Karpas-422 (cell line): ENCODE data around the gene RASD2. TPM values are rescaled to one million over a fixed set of nuclear protein-coding genes. Genes with fewer than 3 reads are reported as not detected.
A peak's percentile ranks its signal among the peaks of the same experiment; 100 is the strongest.

Experiments used
- DNase-seq: peaks from one replicate; pipeline ENCODE4 v3.0.0-alpha.2; 2015
- H2AFZ ChIP-seq: fragments of 200-600 bp; sonication (generic); 2 replicates; pipeline ENCODE4 v1.6.1; 2014; ENCODE audit warnings: antibody characterized with exemption, low read length, mixed read lengths
- H3K27ac ChIP-seq: fragments of 200-600 bp; sonication (generic); 2 replicates; pipeline ENCODE4 v1.5.1; 2014; ENCODE audit warnings: mild to moderate bottlenecking, low read length, moderate library complexity
- H3K27me3 ChIP-seq: fragments of 200-600 bp; sonication (generic); 2 replicates; pipeline ENCODE4 v1.6.1; 2014; ENCODE audit warnings: low read length, mixed read lengths
- H3K36me3 ChIP-seq: fragments of 200-600 bp; sonication (generic); 2 replicates; pipeline ENCODE4 v1.6.1; 2014; ENCODE audit warnings: low read length, mixed read lengths; ENCODE audit not compliant: insufficient read depth
- H3K4me1 ChIP-seq: fragments of 200-600 bp; sonication (generic); 2 replicates; pipeline ENCODE4 v1.6.1; 2014; ENCODE audit warnings: mild to moderate bottlenecking, low read length, mixed read lengths
- H3K4me2 ChIP-seq: fragments of 200-600 bp; sonication (generic); 2 replicates; pipeline ENCODE4 v1.6.1; 2014; ENCODE audit warnings: low read length, low read depth, mild to moderate bottlenecking; ENCODE audit not compliant: poor library complexity, severe bottlenecking
- H3K4me3 ChIP-seq: fragments of 200-600 bp; sonication (generic); 2 replicates; pipeline ENCODE4 v1.5.1; 2014; ENCODE audit warnings: mild to moderate bottlenecking, antibody characterized with exemption, low read length, mixed read lengths
- H3K79me2 ChIP-seq: fragments of 200-600 bp; sonication (generic); 2 replicates; pipeline ENCODE4 v1.6.1; 2014; ENCODE audit warnings: mild to moderate bottlenecking, low read length, mixed read lengths
- H3K9ac ChIP-seq: fragments of 200-600 bp; sonication (generic); 2 replicates; pipeline ENCODE4 v1.6.0; 2014; ENCODE audit warnings: low read length
- H3K9me2 ChIP-seq: fragments of 200-600 bp; sonication (generic), shearing (Covaris generic); replicated peaks from 2 replicates; pipeline ENCODE4 v1.6.0; 2014; ENCODE audit warnings: mild to moderate bottlenecking, low read length, moderate library complexity; ENCODE audit not compliant: insufficient read depth
- H3K9me3 ChIP-seq: fragments of 300-700, 200-600 bp; sonication (generic); 2 replicates; pipeline ENCODE4 v1.6.1; 2014; ENCODE audit warnings: low read length, mixed read lengths
- H4K20me1 ChIP-seq: fragments of 200-600 bp; sonication (generic); 2 replicates; pipeline ENCODE4 v1.6.1; 2014; ENCODE audit warnings: mild to moderate bottlenecking, antibody characterized with exemption, low read length, low read depth; ENCODE audit not compliant: insufficient read depth
- total RNA-seq: library from RNA; depleted of rRNA; stranded (reverse); fragments of >200 nt; shearing (Covaris generic); gene quantifications from 2 replicates; pipeline ENCODE4 v1.2.3, GENCODE V29; 2014; ENCODE audit warnings: low replicate concordance

RASD2 gene
- total RNA-seq, 1 experiment from 2014 or later = not detected

DNA sequence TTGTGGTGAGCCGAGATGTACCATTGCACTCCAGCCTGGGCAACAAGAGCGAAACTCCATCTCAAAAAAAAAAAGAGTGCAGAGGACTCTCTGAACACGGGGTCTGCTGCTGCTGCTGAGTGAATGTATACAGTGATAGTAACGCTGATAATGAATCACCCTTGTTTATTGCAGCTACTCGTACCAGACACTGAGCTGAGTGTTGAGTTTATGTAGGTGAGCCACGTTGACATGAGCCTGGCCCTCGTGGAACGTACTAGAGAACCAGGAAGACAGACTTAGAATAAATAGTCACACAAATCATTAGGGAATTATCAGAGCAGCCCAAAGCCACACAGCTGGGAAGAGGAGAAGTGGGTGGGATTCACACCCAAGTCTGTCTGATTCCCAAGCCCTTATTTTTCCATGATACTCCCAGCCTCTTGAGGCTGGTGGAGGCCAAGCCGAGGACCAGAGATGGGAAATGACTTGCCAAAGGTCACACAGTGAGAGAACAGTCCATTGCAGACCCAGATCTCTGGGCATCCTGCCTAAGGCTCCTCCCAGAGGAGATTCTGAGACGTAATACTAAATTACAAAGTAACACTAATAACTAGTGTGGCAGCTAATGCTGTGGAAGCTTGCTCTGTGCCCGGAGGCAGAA lies 41.7 kb downstream of the RASD2 start:
- no peaks in the 10 kb centered on the region for H3K36me3 ChIP-seq
- H3K9me2 ChIP-seq = no peaks in the 10 kb centered on the region
- H3K9me3 ChIP-seq = no peaks in the 10 kb centered on the region
- H3K27me3 ChIP-seq = no peaks in the 10 kb centered on the region
- H3K79me2 ChIP-seq = no peaks in the 10 kb centered on the region
- no peak overlapping the region for H3K4me3 ChIP-seq
- no peak overlapping the region for H3K4me2 ChIP-seq
- H3K4me1 ChIP-seq = no peaks in the 10 kb centered on the region
- H3K9ac ChIP-seq = no peak overlapping the region
- no peaks in the 10 kb centered on the region for H4K20me1 ChIP-seq
- H3K27ac ChIP-seq = no peak overlapping the region
- H2AFZ ChIP-seq = no peak overlapping the region
- no peak for DNase-seq

DNA sequence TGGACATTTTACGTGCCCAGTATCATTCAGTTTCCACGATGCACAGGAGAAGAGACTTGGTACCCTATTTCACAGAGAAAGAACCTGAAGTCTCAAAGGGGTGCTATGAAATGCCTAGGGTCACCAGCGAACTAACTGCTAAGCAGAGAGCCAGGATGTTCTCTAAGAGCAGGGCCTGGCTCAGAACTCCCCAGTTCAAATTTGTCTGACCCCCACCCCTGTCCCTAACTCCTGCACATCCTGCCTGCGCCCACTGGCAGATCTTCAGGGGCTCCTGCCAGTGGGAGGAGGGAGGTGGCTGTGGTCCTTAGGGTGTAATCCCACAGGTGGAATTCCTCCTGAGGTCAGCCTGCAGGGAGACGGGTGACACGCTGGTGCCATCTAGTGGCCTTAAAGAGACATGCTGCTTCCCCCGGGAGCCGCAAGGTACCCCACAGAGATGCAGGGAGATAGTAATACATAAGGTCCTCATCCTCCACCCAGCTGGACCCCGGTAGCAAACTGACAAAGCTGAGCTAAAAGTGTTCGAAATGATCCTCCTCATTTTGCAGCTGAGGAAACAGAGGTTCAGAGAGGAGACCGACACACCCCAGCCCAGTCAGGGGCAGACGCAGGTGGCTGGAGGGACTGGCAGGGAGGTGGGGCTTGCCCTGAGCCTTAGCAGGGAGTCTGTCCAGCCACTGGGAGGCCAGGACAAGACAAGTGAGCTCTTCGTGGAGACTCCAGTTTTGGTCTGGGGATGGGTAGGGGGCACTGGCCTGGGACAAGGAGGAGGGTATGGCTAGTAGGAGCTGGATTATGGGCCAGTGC lies 42.4 kb downstream of the RASD2 start:
- Histone ChIP-seq H3K9ac (no peak overlapping the region), H3K4me1 (no peaks in the 10 kb centered on the region), H3K27ac (no peak overlapping the region), H3K9me2 (no peaks in the 10 kb centered on the region), H4K20me1 (no peaks in the 10 kb centered on the region), H2AFZ (no peak overlapping the region), H3K27me3 (no peaks in the 10 kb centered on the region), H3K4me2 (no peak overlapping the region), H3K9me3 (no peaks in the 10 kb centered on the region), H3K4me3 (no peak overlapping the region), H3K36me3 (no peaks in the 10 kb centered on the region), H3K79me2 (no peaks in the 10 kb centered on the region)
- peak; percentile 83 for DNase-seq

DNA sequence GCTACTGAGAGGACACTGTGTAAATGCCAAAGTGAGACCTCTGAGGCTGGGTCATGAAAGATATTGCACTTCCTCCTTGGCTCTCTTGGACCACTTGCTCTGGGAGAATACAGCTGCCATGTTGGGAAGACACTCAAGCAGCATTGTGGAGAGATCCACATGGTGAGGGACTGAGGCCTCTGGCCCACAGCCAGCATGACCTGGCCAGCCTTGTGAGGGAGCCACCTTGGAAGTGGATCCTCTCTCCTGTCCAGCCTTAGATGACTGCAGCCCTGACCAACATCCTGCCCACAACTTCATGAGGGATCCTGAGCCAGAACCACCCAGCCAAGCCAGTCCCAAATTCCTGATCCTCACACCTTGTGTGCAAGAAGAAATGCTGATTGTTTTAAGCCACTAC lies 46.1 kb downstream of the RASD2 start:
- H3K4me3 ChIP-seq = no peak overlapping the region
- H2AFZ ChIP-seq = no peak overlapping the region
- H3K36me3 ChIP-seq = no peaks in the 10 kb centered on the region
- no peaks in the 10 kb centered on the region for H3K79me2 ChIP-seq
- H3K9me2 ChIP-seq = no peaks in the 10 kb centered on the region
- no peak for DNase-seq
- H4K20me1 ChIP-seq = no peaks in the 10 kb centered on the region
- H3K9me3 ChIP-seq = no peaks in the 10 kb centered on the region
- no peaks in the 10 kb centered on the region for H3K4me1 ChIP-seq
- no peak overlapping the region for H3K4me2 ChIP-seq
- H3K27ac ChIP-seq = no peak overlapping the region
- no peak overlapping the region for H3K9ac ChIP-seq
- H3K27me3 ChIP-seq = no peaks in the 10 kb centered on the region

DNA sequence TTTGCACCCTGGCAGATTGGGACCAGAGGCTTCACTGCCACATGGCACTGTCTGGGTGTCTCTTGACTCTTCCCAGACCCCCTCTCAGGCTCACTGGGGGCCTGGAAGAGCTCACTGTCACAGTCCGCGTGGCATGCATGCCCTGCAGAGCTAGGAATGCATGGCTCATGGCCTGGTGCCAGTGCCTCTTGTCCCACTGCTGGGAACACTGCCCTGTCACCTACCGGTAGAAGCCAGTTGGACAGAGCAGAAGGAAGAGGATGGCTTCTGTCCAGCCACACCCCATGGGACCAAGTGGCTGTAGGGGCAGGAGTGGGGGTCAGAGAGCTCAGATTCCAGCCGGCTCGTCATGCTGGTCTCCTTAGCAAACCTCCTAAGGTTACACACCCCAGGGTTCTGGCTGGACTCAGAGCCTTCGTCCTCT lies 46.8 kb downstream of the RASD2 start:
- Histone ChIP-seq H3K9ac (no peak overlapping the region), H2AFZ (no peak overlapping the region), H3K4me2 (no peak overlapping the region)

DNA sequence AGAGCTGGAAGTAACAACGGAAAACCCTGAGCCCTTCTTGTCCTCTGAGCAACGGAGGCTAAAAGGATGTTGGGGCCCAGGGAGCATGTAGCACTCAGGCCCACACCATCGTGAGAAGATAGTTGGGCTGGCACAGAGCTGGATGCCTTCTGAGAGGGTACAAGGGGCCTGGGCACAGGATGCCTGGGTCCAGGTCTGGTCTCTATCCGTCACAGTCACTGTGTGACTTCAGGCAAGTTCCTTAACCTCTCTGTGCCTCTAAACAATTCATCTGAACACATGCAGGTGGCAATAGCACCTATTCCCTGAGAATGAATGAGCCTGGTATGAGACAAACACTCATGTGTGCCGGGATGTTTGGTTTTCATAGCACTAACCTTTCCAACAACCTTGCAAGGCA lies 47.3 kb downstream of the RASD2 start:
- Histone ChIP-seq H3K79me2 (no peaks in the 10 kb centered on the region), H3K9ac (no peak overlapping the region), H3K9me2 (no peaks in the 10 kb centered on the region), H3K4me1 (no peaks in the 10 kb centered on the region), H3K36me3 (no peaks in the 10 kb centered on the region), H4K20me1 (no peaks in the 10 kb centered on the region), H3K27ac (no peak overlapping the region), H3K9me3 (no peaks in the 10 kb centered on the region), H3K27me3 (no peaks in the 10 kb centered on the region), H2AFZ (no peak overlapping the region), H3K4me2 (no peak overlapping the region), H3K4me3 (no peak overlapping the region)
- DNase-seq = no peak

More for the DNA sequence above, 46.8 kb downstream of the RASD2 start:
- H3K4me3 ChIP-seq = no peak overlapping the region
- no peaks in the 10 kb centered on the region for H4K20me1 ChIP-seq
- H3K27ac ChIP-seq = no peak overlapping the region
- no peaks in the 10 kb centered on the region for H3K9me2 ChIP-seq
- no peak for DNase-seq
- no peaks in the 10 kb centered on the region for H3K4me1 ChIP-seq
- H3K9me3 ChIP-seq = no peaks in the 10 kb centered on the region
- no peaks in the 10 kb centered on the region for H3K36me3 ChIP-seq
- H3K27me3 ChIP-seq = no peaks in the 10 kb centered on the region
- H3K79me2 ChIP-seq = no peaks in the 10 kb centered on the region

DNA sequence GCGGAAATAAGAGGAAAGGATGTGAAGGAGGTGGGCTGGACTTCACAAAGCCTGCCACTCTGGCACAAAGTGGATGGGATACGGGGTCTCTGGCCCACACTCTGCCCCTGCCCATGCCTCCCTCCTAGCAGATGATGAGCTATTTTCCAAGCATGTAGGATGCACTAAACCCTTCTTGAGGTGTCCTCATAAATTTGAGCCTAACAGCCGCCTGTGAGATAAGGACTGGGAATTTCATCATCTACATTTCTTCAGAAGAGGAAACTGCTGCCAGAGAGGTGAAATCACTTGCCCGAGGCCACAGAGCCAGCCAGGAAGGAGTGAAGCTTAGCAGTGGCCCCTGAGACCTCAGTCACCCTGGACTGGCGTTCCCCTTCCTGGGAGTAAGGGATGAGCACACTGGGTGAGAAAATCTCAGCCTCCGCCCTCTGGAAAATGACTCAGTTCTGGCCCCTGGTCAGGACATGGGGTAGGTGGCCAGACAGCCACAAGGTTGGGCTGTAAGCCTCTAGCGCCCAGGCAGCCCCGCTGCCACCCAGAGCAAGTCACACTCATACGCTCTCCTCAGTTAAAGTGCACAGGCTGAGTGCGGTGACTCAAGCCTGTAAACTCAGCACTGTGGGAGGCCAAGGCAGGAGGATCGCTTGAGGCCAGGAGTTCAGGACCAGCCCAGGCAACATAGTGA lies 48.6 kb downstream of the RASD2 start:
- Histone ChIP-seq H3K4me2 (no peak overlapping the region), H3K4me1 (no peaks in the 10 kb centered on the region), H3K9ac (no peak overlapping the region), H3K9me2 (no peaks in the 10 kb centered on the region), H2AFZ (no peak overlapping the region), H3K36me3 (no peaks in the 10 kb centered on the region), H3K4me3 (no peak overlapping the region), H3K27ac (no peak overlapping the region), H3K79me2 (no peaks in the 10 kb centered on the region), H4K20me1 (no peaks in the 10 kb centered on the region), H3K9me3 (no peaks in the 10 kb centered on the region), H3K27me3 (no peaks in the 10 kb centered on the region)
- DNase-seq = no peak

DNA sequence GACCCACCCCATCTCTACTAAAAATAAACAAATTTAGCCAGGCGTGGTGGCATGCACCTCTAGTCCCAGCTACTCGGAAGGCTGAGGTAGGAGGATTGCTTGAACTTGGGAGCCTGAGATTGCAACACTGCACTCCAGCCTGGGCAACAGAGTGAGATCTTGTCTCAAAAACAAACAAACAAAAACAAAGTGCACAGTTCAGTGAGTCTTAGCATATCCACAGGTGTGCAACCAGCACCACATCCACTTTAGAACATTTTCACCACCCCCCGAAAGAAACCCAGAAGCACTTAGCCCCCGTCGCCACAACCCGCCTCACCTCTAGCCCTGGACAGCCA lies 49.1 kb downstream of the RASD2 start:
- no peak for DNase-seq
- no peaks in the 10 kb centered on the region for H3K9me3 ChIP-seq
- H3K9ac ChIP-seq = no peak overlapping the region
- H3K79me2 ChIP-seq = no peaks in the 10 kb centered on the region
- H3K9me2 ChIP-seq = no peaks in the 10 kb centered on the region
- H3K4me3 ChIP-seq = no peak overlapping the region
- H3K27me3 ChIP-seq = no peaks in the 10 kb centered on the region
- H3K36me3 ChIP-seq = no peaks in the 10 kb centered on the region
- H2AFZ ChIP-seq = no peak overlapping the region
- H3K27ac ChIP-seq = no peak overlapping the region
- no peak overlapping the region for H3K4me2 ChIP-seq
- no peaks in the 10 kb centered on the region for H4K20me1 ChIP-seq
- no peaks in the 10 kb centered on the region for H3K4me1 ChIP-seq

DNA sequence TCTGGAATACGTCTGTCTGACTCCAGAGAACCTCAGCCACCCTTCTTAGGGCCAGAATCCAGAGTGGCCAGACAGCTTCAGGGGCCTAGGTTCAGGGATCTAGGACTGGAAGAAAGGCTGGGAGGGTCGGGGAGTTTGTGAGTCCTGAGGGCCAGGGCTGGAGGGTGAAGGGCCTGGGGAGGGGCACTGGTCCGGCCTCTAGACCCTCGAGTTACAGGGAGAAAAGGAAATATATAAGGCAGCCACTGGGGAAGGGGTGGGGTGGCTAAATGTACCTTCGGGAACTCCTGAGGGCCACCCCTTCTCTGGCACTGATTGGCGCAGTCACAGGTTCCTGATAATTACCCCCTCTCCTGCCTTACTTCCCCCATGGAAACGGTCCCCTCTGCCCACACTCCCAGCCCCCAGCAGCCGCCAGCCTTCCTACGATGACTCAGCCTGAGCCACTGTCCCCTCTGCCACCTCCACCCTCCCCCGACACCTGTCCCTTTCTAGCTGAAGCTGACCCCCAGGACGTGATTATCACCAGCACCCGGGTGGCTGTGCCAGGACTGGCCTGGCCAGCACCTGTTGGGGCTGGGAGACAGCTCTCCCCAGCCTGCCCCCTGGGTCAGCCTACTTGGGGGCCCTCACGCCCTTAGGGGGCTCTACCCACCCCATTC lies 50.1 kb downstream of the RASD2 start:
- H3K27me3 ChIP-seq = no peaks in the 10 kb centered on the region
- no peaks in the 10 kb centered on the region for H3K36me3 ChIP-seq
- no peak overlapping the region for H2AFZ ChIP-seq
- no peak overlapping the region for H3K27ac ChIP-seq
- H3K9ac ChIP-seq = no peak overlapping the region
- no peaks in the 10 kb centered on the region for H4K20me1 ChIP-seq
- H3K9me3 ChIP-seq = no peaks in the 10 kb centered on the region
- no peaks in the 10 kb centered on the region for H3K9me2 ChIP-seq
- DNase-seq = no peak
- no peaks in the 10 kb centered on the region for H3K79me2 ChIP-seq
- H3K4me2 ChIP-seq = no peak overlapping the region
- no peak overlapping the region for H3K4me3 ChIP-seq
- no peaks in the 10 kb centered on the region for H3K4me1 ChIP-seq
